Heart left ventricle (tissue), 13 donors: Measurements from ENCODE around the gene MACROH2A2.

Source experiments
- CTCF ChIP-seq, 12 donors: fragments of 200-600 bp; sonication (generic) in 4 of 12; IDR thresholded peaks; one replicate each; pipeline versions ENCODE4 v1.5.0 to v1.8.0; 2018 to 2022; ENCODE audit warnings: antibody characterized with exemption in 12 of 12, mild to moderate bottlenecking in 5 of 12
- POLR2A ChIP-seq, 2 donors: fragments of 450-650 bp; IDR thresholded peaks; one replicate each; pipeline ENCODE4 v1.6.1; 2017; ENCODE audit warnings: antibody characterized with exemption in 2 of 2, mild to moderate bottlenecking in 2 of 2, moderate library complexity in 2 of 2
- donor health status: ischemic (EF 13 %, LVEDD 7.1; RV severe dilation, severe dysfunction).
- donor health status: DM: no; HTN: yes; CAD: no.
- donor health status: DM: no; HTN: no; CAD: no.
- donor health status: ischemic (EF 25% LVEDD 6.9; RV normal size, moderate dysfunction).
- donor health status: ischemic (EF 25% LVEDD 5.7; RV mildly dilated, moderate dysfunction).
- donor health status: ischemic (EF 35%, LVEDD 5.7; RV mildly dilated, moderate dysfunction).
- donor health status: nonischemic (EF 11% LVEDD 7.7; RV severe dilation, severe dysfunction).
- donor health status: DM: yes; HTN: yes; CAD: no.
- donor health status: PGD.
- donor health status: ischemic (EF 29% LVEDD 5.4; RV normal size, mild dysfunction).
- donor health status: nonischemic (EF 23%, LVEDD 6.1; RV moderate dilation, normal function).

GRCh38 chr10:70066190-70066589, 13.5 kb downstream of the MACROH2A2 start:
- TF ChIP-seq CTCF (IDR thresholded peaks at IDR 0.05) (no peak), POLR2A (IDR thresholded peaks at IDR 0.05) (no peak)
